GM21447 (cell line): Measurements from ENCODE around the gene SRP9.
"Not testable (repeated sequence)": the region's sequence is repeated elsewhere in the genome, so short reads cannot be mapped to it uniquely, and the experiment has no call there.

Experiments
- ATAC-seq: cut with Tn5 transposase; IDR thresholded peaks from one replicate; pipeline ENCODE4 v1.9.1; 2021; ENCODE audit not compliant: unreplicated experiment

SRP9 gene

DNA sequence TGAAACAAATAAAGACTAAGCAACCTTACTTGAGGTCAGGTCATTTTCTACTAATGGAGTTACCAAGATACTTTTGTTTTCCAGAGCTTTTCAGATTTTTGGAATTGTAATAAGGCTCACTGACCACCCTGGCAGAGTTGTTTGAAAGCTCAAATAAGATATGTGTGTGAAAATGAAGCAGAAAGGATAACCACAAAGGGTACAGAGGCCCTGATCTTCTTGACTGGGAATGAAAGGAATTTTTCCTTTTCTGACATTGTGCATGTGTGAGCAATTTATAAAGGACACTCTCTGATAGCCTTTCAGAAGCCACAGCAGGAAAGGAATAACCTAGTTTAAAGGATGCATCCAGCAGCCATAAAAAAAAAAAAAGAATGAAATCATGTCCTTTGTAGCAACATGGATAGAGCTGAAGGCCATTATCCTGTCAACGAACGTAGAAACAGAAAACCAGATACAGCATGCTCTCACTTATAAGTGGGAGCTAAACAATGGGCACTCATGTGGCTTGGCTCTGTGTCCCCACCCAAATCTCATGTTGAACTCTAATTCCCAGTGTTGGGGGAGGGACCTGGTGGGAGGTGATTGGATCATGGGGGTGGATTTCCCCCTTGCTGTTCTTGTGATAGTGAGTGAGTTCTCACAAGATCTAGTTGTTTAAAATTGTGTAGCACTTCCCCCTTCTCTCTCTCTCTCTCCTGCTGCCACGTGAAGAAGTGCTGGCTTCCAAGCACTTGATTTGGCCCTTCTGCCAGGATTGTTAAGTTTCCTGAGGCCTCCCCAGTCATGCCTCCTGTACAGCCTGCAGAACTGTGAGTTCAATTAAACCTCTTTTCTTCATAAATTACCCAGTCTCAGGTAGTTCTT is 3.1 kb upstream of the SRP9 start:
- no peak for ATAC-seq

DNA sequence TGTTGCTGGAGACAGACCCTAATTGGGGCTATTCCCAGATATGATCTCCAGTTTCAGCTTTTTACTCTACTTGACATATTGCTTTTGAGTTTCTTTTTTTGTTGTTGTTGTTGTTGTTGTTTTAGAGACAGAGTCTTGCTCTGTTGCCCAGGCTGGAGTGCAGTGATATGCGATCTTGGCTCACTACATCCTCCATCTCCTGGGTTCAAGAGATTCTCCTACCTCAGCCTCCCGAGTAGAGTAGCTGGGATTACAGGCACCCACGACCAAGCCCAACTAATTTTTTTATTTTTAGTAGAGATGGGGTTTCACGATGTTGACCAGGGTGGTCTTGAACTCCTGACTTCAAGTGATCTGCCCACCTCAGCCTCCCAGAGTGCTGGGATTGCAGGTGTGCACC is 1.3 kb upstream of the SRP9 start:
- ATAC-seq = no peak

DNA sequence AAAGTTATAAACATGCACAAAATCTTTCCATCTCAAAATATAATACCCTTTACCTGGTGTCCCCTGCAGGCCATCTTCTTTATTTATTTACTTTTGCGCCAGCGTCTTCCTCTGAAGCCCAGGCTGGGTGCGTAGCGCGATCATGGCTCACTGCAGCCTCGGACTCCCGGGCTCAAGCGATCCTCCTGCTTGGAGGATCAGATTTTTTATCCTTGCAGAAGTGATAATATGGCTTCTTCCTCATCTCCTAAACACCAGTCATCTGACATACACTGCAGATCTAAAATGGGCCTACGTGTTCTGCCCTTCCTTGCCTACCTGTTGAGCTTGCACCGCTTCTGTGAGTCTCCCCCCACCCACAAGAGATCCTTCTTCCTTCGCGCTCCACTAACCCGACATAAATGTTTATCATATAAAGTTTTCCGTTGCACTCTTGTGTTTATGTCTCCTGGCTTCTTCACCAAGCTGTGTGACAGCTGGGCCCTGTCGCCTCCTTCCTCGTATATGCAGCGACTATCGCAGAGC is 506 bp upstream of the SRP9 start:
- peak; percentile 10 for ATAC-seq

DNA sequence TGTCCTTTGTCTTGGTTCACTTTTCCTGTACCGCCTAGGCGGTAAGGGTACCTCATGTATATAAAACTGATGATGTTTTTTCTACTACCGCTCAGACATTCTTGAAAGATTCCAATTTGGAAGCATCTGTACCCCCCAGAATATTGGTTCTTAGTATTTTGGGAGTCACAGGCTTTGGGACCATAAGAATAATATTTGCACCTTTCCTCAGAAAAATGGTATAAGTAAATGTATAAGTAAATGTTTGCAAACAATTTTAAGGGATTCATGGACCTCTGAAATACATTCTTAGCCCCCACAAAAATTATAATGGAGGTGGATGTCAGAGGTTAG is 677 bp downstream of the SRP9 start:
- ATAC-seq = no peak

DNA sequence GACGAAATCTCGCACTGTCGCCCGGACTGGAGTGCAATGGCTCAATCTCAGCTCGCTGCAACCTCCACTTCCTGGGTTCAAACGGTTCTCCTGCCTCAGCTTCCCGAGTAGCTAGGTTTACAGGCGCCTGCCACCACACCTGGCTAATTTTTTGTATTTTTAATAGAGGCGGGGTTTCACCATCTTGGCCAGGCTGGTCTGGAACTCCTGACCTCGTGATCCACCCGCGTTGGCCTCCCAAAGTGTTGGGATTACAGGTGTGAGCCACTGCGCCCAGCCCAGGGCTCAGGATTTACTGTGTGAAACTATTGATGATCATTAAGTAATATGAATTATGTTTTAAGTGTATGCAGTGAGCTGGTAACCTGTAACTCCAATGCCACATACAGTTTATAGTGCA is 1.5 kb downstream of the SRP9 start:
- not testable (repeated sequence) for ATAC-seq

DNA sequence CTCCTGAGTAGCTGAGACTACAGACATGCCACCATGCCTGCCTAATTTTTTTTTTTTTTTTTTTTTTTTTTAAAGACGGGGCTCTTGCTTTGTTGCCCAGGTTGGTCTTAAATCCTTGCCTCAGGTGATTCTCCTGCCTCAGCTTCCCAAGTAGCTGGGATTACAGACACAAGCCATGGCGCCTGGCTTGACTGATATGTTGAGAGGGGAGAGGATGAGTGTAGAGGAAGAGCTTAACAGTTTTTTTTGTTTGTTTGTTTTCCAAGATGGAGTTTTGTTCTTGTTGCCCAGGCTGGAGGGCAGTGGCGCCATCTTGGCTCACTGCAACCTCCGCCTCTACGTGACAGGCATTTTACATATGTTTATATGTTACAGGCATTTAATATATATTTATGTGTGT is 2.5 kb downstream of the SRP9 start:
- ATAC-seq = no peak

DNA sequence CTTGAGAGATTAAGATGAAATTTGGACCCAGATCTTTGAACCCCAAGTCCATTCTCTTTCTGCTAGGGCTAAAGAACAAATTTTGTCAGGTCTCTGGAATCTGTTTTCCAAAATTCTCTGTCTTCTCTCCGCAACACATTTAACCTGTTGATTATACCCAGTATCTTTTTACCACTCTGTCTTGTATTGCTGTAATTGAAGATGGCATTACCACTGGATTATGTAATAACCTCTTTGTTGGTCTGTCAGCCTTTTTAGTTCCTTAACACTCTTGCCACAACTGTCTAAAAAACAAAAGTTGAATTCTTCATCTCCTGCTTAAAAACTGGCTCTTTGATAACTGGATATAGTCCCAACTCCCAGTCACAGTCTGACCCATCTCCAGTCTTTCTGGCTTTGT is 3.0 kb downstream of the SRP9 start:
- no peak for ATAC-seq

DNA sequence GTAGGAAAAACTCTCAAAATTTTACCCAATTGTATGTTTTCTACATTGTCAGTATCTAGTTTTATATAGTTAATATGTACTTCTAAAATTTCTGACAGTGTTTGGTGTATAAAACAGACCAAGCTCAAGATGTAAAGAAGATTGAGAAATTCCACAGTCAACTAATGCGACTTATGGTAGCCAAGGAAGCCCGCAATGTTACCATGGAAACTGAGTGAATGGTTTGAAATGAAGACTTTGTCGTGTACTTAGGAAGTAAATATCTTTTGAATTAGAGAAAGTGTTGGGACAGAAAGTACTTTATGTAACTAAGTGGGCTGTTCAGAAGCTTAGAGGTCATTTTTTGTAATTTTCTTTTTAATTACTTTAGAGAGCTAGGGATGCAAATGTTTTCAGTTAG is 11.5 kb downstream of the SRP9 start:
- ATAC-seq = not testable (repeated sequence)

DNA sequence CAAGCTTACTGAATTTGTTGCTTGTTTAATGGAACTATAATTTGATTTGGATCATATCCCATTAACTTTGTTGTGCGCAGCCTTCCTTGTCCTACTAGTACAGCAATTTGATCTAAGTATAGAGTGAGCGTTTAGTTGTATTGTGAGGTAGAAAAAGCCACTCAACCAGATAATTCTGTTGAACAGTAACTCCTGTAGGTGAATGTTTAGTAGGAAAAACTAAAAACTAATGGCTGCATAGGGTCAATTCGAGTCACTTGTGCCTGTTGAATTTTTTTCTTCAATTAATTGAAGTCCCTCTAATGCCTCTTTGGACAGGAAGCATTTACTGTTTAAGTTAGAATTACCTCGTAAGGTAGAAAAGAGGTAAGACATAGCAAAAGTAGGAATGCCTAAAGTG is 17.3 kb downstream of the SRP9 start:
- ATAC-seq = no peak

DNA sequence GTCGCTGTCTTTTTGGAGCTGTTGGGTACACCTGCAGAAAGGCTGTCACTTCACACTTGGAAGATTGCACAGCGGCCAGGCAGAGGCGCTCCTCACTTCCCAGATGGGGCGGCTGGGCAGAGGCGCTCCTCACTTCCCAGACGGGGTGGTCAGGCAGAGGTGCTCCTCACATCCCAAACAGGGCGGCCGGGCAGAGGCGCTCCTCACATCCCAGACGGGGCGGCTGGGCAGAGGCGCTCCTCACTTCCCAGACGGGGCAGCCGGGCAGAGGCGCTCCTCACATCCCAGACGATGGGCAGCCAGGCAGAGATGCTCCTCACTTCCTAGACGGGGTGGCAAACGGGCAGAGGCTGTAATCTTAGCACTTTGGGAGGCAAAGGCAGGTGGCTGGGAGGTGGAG is 18.5 kb downstream of the SRP9 start:
- not testable (repeated sequence) for ATAC-seq

DNA sequence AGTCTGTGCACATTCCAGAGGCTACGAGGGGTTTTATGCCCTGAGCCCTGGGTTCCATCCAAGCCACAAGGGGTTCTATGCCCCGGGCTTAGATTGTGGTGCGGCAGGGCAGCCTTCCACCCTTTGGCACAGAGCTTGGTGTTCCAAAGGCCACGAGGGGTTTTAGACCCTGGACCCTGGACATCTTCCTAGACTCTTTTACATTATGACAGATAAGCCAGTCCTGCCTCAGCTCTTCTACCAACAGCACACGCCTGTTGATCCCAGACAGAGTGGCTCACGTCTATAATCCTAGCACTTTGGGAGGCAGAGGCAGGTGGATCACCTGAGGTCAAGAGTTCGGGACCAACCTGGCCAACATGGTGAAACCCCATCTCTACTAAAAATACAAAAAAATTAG is 23.5 kb downstream of the SRP9 start:
- ATAC-seq = not testable (repeated sequence)

DNA sequence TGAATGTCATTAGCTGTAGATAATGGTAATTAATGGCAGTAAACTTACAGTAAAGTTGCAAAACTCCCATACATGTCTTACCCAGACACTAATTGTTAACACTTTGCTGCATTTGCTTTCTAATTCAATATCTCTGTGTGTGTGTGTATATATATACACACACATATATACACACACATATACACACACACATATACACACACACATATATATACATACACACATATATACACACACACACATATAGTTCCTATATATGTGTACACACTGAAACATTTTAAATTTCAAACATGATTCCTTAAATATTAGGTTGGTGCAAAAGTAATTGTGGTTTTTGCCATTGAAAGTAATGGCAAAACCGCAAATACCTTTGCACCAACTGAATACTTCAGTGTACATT is 28.6 kb downstream of the SRP9 start:
- ATAC-seq = no peak

DNA sequence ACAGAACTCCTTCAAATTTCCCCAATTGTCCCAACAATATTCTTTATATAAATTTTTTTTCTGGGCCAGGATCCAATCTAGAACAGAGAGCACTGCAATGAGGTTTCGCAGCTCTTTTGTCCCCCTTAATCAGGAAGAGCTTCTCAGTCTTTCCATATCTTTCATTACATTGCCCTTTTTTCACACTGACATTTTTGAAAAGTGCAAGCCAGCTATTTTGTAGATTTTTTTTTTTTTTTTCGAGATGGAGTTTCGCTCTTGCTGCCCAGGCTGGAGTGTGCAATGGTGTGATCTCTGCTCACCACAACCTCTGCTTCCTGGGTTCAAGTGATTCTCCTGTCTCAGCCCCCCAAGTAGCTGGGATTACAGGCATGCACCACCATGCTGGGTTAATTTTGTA is 29.1 kb downstream of the SRP9 start:
- not testable (repeated sequence) for ATAC-seq

DNA sequence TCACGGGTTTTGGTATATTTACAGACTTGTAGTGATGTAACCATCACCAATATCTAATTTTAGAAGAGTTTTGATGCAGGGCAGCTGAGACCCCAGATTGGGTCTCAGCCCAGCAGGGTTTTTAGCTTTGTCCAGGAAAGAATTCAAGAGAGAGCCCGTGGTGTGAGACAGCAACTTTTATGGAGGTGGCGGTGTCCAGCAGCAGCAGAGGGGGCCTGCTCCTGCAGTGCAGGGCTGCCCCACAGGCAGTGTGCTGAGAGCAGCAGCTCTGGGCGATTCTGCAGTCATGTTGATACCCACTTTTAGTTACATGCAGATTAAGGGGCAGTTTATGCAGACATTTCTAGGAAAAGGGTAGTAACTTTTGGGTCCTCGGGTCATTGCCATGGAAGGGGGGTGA is 30.5 kb downstream of the SRP9 start:
- ATAC-seq = no peak

DNA sequence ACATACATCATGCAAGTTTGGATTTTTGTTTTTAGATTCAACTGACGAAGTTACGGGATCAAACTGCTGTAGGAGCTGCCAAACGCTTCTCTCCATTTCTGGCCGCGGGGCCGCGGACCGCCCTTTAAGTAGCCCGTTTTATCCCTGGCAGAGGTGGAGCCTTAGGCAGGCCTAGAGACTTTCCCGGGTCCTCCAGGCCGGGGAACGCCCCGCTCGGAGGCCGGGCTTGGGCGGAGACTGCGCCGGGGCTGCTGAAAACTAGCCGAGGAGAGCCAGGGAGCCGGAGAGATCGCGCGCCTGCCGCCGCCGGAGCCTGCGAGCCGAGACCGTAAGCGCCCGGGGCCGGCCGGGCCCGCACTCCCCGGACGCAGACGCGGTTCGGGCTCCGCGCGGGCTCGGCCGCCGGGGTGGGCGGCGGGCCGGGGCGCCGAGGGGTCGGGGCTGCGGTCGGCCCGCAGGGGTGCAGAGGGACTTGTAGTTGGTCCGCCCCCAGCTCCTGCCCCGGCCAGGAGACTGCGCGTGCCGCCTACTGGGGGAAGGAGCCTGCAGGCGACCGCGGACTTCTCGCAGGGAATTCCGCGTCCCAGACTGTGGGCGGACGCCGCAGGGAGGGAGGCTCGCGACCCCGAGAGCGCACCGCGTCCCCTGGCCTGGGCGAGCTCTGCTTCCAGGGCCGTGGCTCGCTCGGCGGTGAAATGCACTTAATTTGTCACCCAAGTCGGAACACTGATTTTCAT is 32.4 kb downstream of the SRP9 start, which contains the start of gene EPHX1:
Gene EPHX1, plus strand, starts transcription at position 283 of the 737 bp plus-strand sequence. CDS start 18,606 bp downstream, outside the sequence.
- peak; percentile 95 for ATAC-seq

DNA sequence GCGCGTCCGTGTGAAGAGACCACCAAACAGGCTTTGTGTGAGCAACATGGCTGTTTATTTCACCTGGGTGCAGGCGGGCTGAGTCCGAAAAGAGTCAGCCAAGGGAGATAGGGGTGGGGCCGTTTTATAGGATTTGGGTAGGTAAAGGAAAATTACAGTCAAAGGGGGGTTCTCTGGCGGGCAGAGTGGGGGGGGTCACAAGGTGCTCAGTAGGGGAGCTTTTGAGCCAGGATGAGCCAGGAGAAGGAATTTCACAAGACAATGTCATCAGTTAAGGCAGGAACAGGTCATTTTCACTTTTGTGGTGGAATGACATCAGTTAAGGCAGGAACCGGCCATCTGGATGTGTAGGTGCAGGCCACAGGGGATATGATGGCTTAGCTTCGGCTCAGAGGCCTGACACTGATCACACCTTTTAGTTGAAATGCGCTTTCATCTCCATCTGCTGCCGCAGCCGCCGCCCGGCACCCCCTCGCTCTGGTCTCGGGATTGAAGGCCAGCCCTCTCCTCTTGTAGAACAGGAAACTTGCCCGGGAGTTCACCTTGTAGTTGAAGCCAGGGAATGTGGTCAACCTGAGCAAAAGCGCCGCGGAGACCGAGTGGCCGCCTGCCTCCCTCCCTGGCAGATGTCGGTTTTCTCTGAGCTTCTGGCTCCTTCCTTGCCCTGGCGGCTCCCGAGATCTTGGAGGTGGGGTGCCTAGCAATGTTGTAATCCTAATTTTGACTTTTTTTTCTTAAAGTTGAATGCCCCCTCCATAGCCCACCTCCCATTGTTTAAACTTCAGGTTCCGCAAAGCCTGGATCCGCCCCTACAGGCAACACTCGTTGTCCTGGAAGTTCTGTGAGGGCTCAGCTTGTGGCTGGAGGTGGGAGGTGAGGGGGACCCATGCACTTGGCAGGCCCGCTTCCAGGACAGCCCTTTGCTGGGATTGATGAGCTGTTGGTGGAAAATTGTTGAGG is 33.2 kb downstream of the SRP9 start:
- ATAC-seq = not testable (repeated sequence)

DNA sequence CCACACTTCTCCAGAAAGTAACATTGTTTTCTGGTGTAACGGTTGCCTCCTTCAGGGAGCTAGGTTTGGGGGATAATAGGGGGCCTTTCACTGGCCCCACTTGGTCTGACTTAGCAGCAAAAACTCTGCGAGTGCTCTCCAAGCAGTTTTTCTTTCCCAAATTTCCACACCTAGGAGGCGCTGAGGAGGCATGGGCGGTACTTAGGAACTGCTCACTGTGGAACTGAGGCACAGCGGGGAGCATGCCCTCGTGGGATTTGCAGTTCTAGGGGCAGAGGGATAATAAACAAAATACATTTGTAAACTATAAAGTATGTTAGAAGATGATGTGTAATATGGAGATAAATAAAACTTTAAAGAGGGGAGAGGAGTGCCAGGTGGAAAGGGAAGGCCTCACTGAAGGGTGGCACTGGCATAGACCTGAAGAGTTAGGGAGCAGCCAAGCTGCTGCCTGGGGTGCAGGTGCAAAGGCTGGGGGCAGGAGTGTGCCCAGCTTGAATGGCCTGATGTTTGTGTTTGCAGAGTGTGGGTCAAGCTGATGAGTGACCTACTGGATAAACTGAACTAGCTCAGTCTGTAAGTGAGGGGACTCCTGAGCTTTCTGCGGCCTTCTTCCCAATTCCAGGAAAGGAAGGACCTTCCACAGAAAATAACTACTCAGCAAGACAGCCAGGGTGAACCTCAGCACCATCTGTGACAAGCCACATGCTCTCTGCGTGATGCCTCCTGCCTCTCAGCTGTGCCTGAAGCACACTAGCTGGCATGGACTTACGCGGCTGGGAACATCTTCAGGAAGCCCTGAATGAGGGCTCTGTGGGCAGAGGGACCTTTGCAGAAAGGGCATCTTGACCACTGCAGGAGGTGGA is 34.2 kb downstream of the SRP9 start:
- ATAC-seq = no peak

DNA sequence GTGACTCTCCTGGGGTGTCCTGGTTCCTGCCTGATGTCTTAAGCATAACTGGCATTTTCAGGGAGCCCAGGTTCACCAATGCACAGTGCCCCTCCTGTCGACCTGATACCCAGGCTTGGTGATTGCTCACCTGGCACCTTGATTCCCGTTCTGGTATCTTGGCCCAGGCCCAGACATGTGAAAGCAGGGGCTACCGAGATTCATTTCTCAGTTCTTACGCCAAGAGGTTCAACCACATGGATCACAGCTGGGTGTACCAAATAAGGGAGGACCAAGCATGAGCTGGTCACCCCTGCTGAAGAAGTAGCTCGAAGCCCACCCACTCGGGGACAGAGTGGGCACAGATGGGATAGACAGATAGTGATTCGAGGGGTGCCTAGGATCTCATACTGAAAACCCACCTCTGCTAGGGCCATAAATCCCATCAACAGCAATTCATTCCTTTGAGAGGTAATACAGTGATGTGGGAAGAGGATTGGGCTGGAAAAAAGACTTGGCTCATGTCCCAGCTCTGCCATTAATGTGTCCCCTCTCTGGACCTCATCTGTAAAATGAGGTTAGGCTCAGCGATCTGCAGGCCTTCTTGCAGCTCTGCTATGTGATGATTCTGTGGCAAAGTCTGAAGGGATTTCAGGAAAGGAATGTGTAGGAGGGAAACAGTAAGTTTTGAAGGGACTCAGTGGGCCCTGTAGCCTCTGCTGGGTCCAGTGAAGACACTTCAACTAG is 35.0 kb downstream of the SRP9 start:
- no peak for ATAC-seq

DNA sequence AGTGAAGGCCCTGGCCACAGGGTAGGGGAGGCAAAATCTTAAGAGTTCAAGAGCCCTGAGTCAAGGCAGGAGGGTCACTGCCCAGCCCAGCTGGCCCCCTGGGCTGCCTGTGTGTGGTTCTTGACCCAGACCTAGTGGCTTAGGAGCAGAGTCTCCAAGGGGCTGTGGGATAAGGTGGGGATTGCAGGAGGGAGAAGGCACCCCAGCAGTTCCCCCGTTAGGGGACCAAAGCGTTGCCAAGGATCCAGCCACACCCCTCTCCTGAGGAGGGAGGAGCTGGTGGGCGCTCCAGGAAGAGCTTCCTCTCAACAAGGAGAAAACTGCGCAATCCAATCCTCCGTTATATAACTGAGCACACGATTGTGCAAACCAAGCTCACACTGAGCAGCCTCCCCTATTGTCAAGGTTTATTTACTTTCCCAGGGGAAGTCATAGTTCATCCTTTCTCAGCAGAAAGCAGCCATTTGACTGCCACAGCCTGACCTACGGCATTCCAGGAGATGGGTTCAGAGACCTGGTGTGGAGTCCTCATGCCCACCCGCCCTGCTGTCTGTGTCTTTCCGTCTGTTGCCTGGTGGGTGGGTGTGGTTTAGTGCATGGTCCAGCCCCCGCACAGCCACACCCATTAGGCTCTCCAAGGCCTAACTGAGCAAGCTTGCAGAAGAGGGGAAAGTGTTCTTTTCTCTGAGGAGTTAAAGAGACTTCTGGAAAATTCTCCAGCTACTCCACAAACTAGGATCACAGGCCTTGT is 35.8 kb downstream of the SRP9 start:
- ATAC-seq = no peak
